HCEC 1CT (cell line): ENCODE data around the gene TXLNG.

Experiments
- DNase-seq: peaks from one replicate; pipeline ENCODE4 v3.0.0-alpha.2; 2017

TXLNG gene

GRCh38 chrX:16839219-16839851 is 53.1 kb downstream of the TXLNG start:
- DNase-seq = no peak

GRCh38 chrX:16839852-16840460 is 53.7 kb downstream of the TXLNG start:
- DNase-seq = peak; percentile 74

- no peak for DNase-seq
These were observed 56.4 kb downstream of the TXLNG start for GRCh38 chrX:16842684-16843083.

GRCh38 chrX:16843208-16843909 is 57.1 kb downstream of the TXLNG start:
- DNase-seq = no peak

GRCh38 chrX:16845686-16846085 is 59.4 kb downstream of the TXLNG start:
- DNase-seq = no peak

GRCh38 chrX:16848541-16848940 is 62.3 kb downstream of the TXLNG start:
- DNase-seq = peak; percentile 67

- DNase-seq = no peak
These were observed 65.2 kb downstream of the TXLNG start for GRCh38 chrX:16851421-16851820.

GRCh38 chrX:16851827-16852226 is 65.6 kb downstream of the TXLNG start:
- no peak for DNase-seq

- no peak for DNase-seq
These were observed 66.4 kb downstream of the TXLNG start for GRCh38 chrX:16852617-16853179.

GRCh38 chrX:16853537-16853936 is 67.3 kb downstream of the TXLNG start:
- DNase-seq = no peak

GRCh38 chrX:16855363-16856075 is 69.3 kb downstream of the TXLNG start:
- no peak for DNase-seq

- DNase-seq = peak; percentile 70
These were observed 69.8 kb downstream of the TXLNG start for GRCh38 chrX:16856076-16856404.

- DNase-seq = no peak
These were observed 70.5 kb downstream of the TXLNG start for GRCh38 chrX:16856744-16857143.

GRCh38 chrX:16862829-16863228 is 76.6 kb downstream of the TXLNG start:
- DNase-seq = no peak

GRCh38 chrX:16867947-16868346 is 81.7 kb downstream of the TXLNG start:
- no peak for DNase-seq

- no peak for DNase-seq
These were observed 82.7 kb downstream of the TXLNG start for GRCh38 chrX:16868920-16869319.

GRCh38 chrX:16869393-16870094 is 83.3 kb downstream of the TXLNG start:
- DNase-seq = peak; percentile 20

- peak; percentile 90 for DNase-seq
These were observed 84.0 kb downstream of the TXLNG start, which contains the start of gene RBBP7 for GRCh38 chrX:16870095-16870861. RBBP7 (minus strand) TSS chrX:16870362; CDS start chrX:16870053, 309 bp downstream.

- no peak for DNase-seq
These were observed 84.9 kb downstream of the TXLNG start for GRCh38 chrX:16870862-16871815.

GRCh38 chrX:16873106-16873505 is 86.8 kb downstream of the TXLNG start:
- no peak for DNase-seq
